Stimulated activated CD4-positive, alpha-beta T cell treated with anti-CD3 and anti-CD28 coated beads, Interleukin-4, amount 100 ng/mL, for 4 hours (primary cell): ENCODE results near the gene LMBR1.

Experiments
- DNase-seq, 2 experiments: peaks; one replicate each; pipeline ENCODE4 v3.0.0-alpha.2; 2020

Gene LMBR1

DNA sequence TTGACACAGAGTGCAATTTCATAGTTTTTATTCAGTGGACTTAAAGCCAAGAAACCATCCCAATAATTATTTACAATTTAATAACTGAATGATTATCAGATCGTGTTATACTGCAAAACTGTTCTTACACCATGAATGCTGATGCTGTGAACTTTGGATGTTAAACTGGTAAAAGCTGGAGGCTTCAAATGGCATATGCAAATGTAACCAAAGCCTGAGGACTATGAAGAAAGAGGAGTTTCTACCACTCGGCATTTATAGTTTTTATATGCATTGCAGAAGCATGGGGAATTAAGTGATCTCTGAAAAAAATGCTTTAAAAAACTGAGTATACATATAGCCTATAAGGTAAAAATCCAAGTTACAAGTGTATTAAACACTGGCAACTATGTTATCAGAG lies 210.1 kb downstream of the LMBR1 start:
- no peak for DNase-seq

GRCh38 chr7:156680281-156680680 lies 212.7 kb downstream of the LMBR1 start:
- DNase-seq: no peak

DNA sequence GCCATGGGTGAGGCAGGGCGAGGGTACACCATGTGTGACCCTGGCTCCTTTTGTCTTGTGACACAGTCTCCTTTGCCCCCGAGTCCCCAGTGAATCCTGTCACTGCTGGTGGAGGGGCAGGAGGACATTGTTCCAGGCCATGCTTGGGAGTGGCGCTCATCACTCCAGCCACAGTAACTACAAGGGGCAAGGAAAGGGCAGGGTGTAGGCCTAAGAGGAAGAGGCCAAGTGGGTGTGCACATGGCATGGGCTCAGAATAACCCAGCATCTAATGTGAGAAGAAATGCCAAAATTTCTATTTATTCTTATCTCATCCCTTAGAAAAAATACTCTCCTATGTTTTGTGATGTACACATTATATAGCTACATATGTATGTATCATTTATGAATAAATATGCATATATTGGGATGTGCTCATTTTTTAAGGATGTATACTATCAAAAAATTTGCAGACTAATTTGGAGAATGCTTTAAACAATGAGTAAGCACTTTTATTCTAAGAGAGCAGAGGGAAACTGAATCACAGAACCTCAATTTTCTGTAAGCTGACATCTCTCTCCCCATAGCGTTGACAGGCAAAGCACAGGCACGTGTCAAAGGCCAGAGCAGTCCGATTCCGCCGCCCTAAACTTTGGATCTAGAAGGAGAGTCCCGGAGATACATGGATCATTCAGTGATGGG lies 215.5 kb downstream of the LMBR1 start:
- DNase-seq: no peak

- DNase-seq: no peak
Measured at GRCh38 chr7:156676263-156676662, 216.7 kb downstream of the LMBR1 start.

GRCh38 chr7:156675721-156676120 lies 217.3 kb downstream of the LMBR1 start:
- no peak for DNase-seq

- no peak for DNase-seq
Measured at GRCh38 chr7:156673902-156674301, 219.1 kb downstream of the LMBR1 start.

DNA sequence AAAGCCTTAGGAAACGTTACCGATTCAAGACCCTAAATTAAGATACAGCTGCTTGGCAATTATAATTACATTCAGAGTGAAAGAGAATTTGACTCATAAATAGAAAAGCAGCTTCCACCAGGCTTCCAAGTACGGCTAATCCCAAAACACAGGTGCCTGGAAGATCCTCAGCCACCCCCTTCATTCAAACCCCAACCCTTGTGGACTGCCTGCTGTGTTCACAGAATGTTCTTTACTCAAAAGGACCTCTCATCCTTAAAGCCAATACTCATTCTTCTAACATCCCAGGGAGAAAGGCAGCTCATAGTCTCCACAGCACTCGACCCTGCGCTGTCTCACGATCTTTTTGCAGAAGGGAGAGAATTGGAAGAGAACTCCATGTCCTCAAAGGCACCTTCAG lies 219.5 kb downstream of the LMBR1 start:
- DNase-seq: no peak

- no peak for DNase-seq
Measured at GRCh38 chr7:156669035-156669828, 223.8 kb downstream of the LMBR1 start.

GRCh38 chr7:156668130-156668741 lies 224.7 kb downstream of the LMBR1 start:
- DNase-seq: no peak

- no peak for DNase-seq
Measured at GRCh38 chr7:156667110-156667426, 225.9 kb downstream of the LMBR1 start.

- no peak for DNase-seq
Measured at GRCh38 chr7:156666368-156667109, 226.4 kb downstream of the LMBR1 start.

- DNase-seq: no peak
Measured at GRCh38 chr7:156665101-156665500, 227.9 kb downstream of the LMBR1 start.

DNA sequence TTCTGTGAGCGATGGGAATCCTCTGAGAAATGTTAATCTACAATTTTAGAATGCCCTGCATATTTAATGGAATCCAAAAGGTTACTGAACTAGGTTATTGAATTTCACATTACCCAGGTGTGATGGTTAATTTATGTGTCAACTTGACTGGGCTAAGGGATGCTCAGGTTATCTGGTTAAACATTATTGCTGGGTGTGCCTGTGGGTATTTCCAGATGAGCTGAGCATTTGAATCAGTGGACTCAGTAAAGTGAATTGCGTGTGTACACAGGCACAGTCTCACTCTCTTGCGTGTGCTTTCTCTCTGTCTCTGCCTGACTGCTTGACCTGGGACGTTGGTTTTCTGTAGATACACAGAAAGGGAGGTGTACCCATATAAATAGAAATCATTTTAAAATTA lies 230.7 kb downstream of the LMBR1 start:
- no peak for DNase-seq

DNA sequence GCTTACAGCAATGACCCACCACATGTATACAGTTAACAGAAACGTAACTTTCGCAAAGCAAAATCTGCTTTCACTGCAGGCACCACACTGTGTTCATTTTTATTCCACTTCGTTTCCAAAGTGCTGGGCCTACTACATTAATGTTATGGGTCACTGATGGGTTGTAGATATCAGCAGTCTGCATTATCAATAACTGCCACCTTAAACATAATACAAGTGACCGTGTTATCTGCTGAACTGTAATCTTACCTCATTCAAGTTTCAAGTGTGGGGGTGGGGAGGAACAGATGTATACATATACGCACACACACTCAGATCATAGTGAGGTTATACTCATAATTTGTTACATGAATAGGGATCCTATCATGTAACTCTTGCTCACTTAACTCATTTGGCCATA lies 231.3 kb downstream of the LMBR1 start:
- DNase-seq: no peak

DNA sequence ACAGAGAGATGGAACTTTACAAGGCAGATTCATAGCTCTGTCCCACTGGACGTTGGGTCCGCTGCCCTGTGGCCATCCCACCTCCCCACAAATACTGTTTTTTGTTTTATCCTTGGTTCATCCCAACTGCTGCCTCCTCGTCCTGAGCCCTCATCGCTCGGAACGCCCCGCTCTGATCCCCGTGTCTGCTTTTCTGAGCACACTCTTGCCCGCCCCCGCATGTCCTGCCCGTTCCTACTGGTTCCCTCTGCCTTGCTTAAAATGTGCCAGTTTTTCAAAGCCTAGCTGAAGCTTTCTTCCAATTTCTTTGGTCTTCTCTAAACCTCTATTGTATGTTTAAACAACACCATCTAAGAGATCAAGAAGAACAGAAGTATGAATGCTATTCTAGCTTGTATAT lies 233.0 kb downstream of the LMBR1 start:
- no peak for DNase-seq

DNA sequence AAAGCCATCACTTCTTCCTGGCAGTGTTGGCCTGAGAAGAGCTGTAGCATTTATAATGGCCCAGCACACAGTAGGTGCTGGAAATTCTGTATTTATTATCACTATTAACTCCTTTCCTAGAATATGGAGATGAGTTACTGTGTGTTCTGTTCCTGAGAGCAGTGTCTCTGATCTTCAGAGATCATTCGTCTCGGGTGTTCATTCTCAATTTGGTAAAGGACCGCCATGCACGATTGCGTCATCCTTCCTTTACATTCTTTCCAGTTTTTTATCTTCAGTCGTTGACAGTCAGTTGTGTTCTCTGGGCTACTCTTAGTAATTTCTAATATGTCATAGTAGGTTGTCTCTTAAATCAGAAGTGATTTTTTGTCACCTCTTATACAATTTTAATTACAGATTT lies 233.8 kb downstream of the LMBR1 start:
- DNase-seq: no peak

- DNase-seq: no peak
Measured at GRCh38 chr7:156657681-156658080, 235.3 kb downstream of the LMBR1 start.

GRCh38 chr7:156656598-156656997 lies 236.4 kb downstream of the LMBR1 start:
- no peak for DNase-seq

DNA sequence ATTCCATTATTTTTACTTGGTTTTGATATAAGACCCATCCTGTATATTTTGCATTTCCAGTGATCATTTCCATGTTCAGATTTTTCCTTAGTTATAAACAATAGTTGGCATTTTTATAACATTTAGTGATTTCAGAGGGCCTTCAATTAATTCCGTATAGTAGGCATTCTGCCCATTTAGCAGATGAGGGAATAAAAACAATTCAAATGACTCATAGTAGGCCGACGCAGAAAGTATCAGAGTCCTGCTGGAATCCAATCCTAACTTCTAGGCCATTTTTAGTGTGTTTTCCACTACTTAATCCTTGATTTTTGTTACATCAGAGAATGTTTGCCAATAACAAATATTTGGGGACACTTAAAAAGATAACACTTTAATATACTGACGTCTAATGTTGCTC lies 237.0 kb downstream of the LMBR1 start:
- no peak for DNase-seq

DNA sequence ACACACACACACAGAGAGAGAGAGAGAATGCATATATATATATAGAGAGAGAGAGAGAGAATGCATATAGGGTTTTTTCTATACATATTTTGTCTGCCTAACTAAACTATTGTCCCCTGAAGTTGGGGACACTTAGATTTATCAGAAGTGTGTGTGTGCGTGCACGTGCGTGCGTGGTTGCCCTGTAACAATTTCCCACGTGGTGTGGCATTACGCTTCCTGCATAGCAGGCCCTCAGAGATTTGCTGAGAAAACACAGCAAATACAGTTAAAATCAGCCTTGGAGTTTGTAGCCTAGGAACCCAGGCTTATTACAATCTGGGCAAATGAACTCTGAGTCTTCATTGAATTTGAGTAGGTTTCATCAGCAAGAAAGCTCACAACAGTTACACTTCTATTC lies 237.7 kb downstream of the LMBR1 start:
- DNase-seq: no peak

- no peak for DNase-seq
Measured at GRCh38 chr7:156654511-156655234, 238.3 kb downstream of the LMBR1 start.

- DNase-seq: no peak
Measured at GRCh38 chr7:156652886-156653568, 240.0 kb downstream of the LMBR1 start.
